Activated naive CD8-positive, alpha-beta T cell treated with anti-CD3 and anti-CD28 coated beads, Interleukin-2, amount 10 ng/mL, durations not matched to agents 7 days and 5 days (primary cell): ENCODE measurements around the gene HSD11B1. TPM values are rescaled to one million over a fixed set of nuclear protein-coding genes. Genes with fewer than 3 reads are reported as not detected.

Source experiments
- ATAC-seq: fragments of 150-1000 bp; cut with Tn5 transposase; one replicate; pipeline ENCODE4 v1.10.0; 2021; ENCODE audit warnings: low read depth, moderate library complexity
- POLR2A ChIA-PET: fragments of 350-600 bp; sonication (Branson Sonifier 250); formaldehyde crosslinking; loops from one replicate; lab custom pipeline; 2021; ENCODE audit warnings: antibody characterized with exemption; lab: Charles Lee
- DNase-seq: peaks from one replicate; pipeline ENCODE4 v3.0.0; 2021
- H3K27ac Mint-ChIP-seq: one replicate; pipeline ENCODE4 v1.8.0; 2022; ENCODE audit warnings: mild to moderate bottlenecking, mixed read lengths
- H3K27me3 Mint-ChIP-seq: one replicate; pipeline ENCODE4 v1.8.0; 2022; ENCODE audit warnings: mild to moderate bottlenecking, moderate library complexity, mixed read lengths
- H3K36me3 Mint-ChIP-seq: one replicate; pipeline ENCODE4 v1.8.0; 2021; ENCODE audit warnings: mild to moderate bottlenecking, mixed read lengths
- H3K4me1 Mint-ChIP-seq: one replicate; pipeline ENCODE4 v1.8.0; 2021; ENCODE audit warnings: mixed read lengths
- H3K4me3 Mint-ChIP-seq: one replicate; pipeline ENCODE4 v1.8.0; 2022; ENCODE audit warnings: mild to moderate bottlenecking, moderate library complexity, mixed read lengths
- H3K9me3 Mint-ChIP-seq: one replicate; pipeline ENCODE4 v1.8.0; 2021; ENCODE audit warnings: mixed read lengths
- total RNA-seq, 2 experiments: library from RNA; stranded (reverse); gene quantifications; one replicate each; pipeline ENCODE4 v1.2.3, GENCODE V29; 2021

The HSD11B1 gene
- total RNA-seq, 2 experiments from 2014 or later: not detected

GRCh38 chr1:209723265-209723664 is 18.6 kb downstream of the HSD11B1 start:
- Mint-ChIP-seq H3K27ac (no peak overlapping the region), H3K36me3 (peaks cover 4% of the 10 kb centered on the region), H3K27me3 (no peaks in the 10 kb centered on the region), H3K9me3 (no peaks in the 10 kb centered on the region), H3K4me1 (peaks cover 16% of the 10 kb centered on the region), H3K4me3 (no peak overlapping the region)
- POLR2A ChIA-PET: no interaction called here
- ATAC-seq: no peak
- DNase-seq: no peak

GRCh38 chr1:209723756-209724693 is 19.4 kb downstream of the HSD11B1 start:
- Mint-ChIP-seq H3K27me3 (no peaks in the 10 kb centered on the region), H3K4me1 (peaks cover 16% of the 10 kb centered on the region), H3K9me3 (no peaks in the 10 kb centered on the region), H3K36me3 (peaks cover 4% of the 10 kb centered on the region), H3K4me3 (peak overlapping the region; percentile 47), H3K27ac (peak overlapping the region; percentile 93)
- ATAC-seq (peak; percentile 67), DNase-seq (no peak)
- POLR2A ChIA-PET: interaction anchor here (0.6 to 1.5 kb wide), 3 partner anchors 32 to 646 kb away, joined by 3 to 6 read pairs (median 4); partner anchors contain the start of genes G0S2 and TRAF3IP3

- Mint-ChIP-seq H3K9me3 (peaks cover 3% of the 10 kb centered on the region), H3K27ac (no peak overlapping the region), H3K36me3 (peaks cover 1% of the 10 kb centered on the region), H3K4me3 (no peak overlapping the region), H3K27me3 (no peaks in the 10 kb centered on the region), H3K4me1 (peaks cover 22% of the 10 kb centered on the region)
- POLR2A ChIA-PET: interaction anchor here (1.2 kb wide), 1 partner anchor 29 kb away, joined by 3 read pairs; the partner anchor contains the start of gene TRAF3IP3
- ATAC-seq (no peak), DNase-seq (no peak)
Observed at GRCh38 chr1:209727286-209727685, 22.6 kb downstream of the HSD11B1 start.

GRCh38 chr1:209727785-209728184 is 23.1 kb downstream of the HSD11B1 start:
- DNase-seq (no peak), ATAC-seq (no peak)
- Mint-ChIP-seq H3K9me3 (peaks cover 3% of the 10 kb centered on the region), H3K36me3 (peaks cover 1% of the 10 kb centered on the region), H3K4me1 (peaks cover 22% of the 10 kb centered on the region), H3K4me3 (no peak overlapping the region), H3K27me3 (no peaks in the 10 kb centered on the region), H3K27ac (no peak overlapping the region)
- POLR2A ChIA-PET: no interaction called here

GRCh38 chr1:209728466-209728865 is 23.8 kb downstream of the HSD11B1 start:
- Mint-ChIP-seq H3K27me3 (no peaks in the 10 kb centered on the region), H3K4me3 (no peak overlapping the region), H3K9me3 (peaks cover 3% of the 10 kb centered on the region), H3K36me3 (peaks cover 1% of the 10 kb centered on the region), H3K27ac (no peak overlapping the region), H3K4me1 (peaks cover 22% of the 10 kb centered on the region)
- DNase-seq (no peak), ATAC-seq (no peak)
- POLR2A ChIA-PET: no interaction called here

GRCh38 chr1:209729436-209729835 is 24.8 kb downstream of the HSD11B1 start:
- no peak overlapping the region for H3K27ac Mint-ChIP-seq
- ATAC-seq: no peak
- no peaks in the 10 kb centered on the region for H3K27me3 Mint-ChIP-seq

GRCh38 chr1:209732725-209733124 is 28.1 kb downstream of the HSD11B1 start:
- no peak overlapping the region for H3K4me3 Mint-ChIP-seq
- H3K27ac Mint-ChIP-seq: no peak overlapping the region
- POLR2A ChIA-PET: no interaction called here

More at GRCh38 chr1:209729436-209729835, 24.8 kb downstream of the HSD11B1 start:
- peaks cover 1% of the 10 kb centered on the region for H3K36me3 Mint-ChIP-seq
- POLR2A ChIA-PET: no interaction called here
- H3K4me1 Mint-ChIP-seq: peaks cover 16% of the 10 kb centered on the region
- peaks cover 3% of the 10 kb centered on the region for H3K9me3 Mint-ChIP-seq
- no peak overlapping the region for H3K4me3 Mint-ChIP-seq
- no peak for DNase-seq

GRCh38 chr1:209733409-209734192 is 29.0 kb downstream of the HSD11B1 start:
- H3K4me3 Mint-ChIP-seq: no peak overlapping the region
- POLR2A ChIA-PET: no interaction called here
- ATAC-seq: no peak
- H3K36me3 Mint-ChIP-seq: peaks cover 1% of the 10 kb centered on the region
- H3K4me1 Mint-ChIP-seq: peaks cover 5% of the 10 kb centered on the region
- no peak for DNase-seq
- no peaks in the 10 kb centered on the region for H3K27me3 Mint-ChIP-seq
- peaks cover 5% of the 10 kb centered on the region for H3K9me3 Mint-ChIP-seq
- H3K27ac Mint-ChIP-seq: no peak overlapping the region

More at GRCh38 chr1:209732725-209733124, 28.1 kb downstream of the HSD11B1 start:
- peaks cover 5% of the 10 kb centered on the region for H3K9me3 Mint-ChIP-seq
- peaks cover 1% of the 10 kb centered on the region for H3K36me3 Mint-ChIP-seq
- DNase-seq: no peak
- ATAC-seq: no peak
- no peaks in the 10 kb centered on the region for H3K27me3 Mint-ChIP-seq
- H3K4me1 Mint-ChIP-seq: peaks cover 6% of the 10 kb centered on the region

- peaks cover 2% of the 10 kb centered on the region for H3K9me3 Mint-ChIP-seq
- no peaks in the 10 kb centered on the region for H3K27me3 Mint-ChIP-seq
- H3K4me3 Mint-ChIP-seq: no peak overlapping the region
- no peaks in the 10 kb centered on the region for H3K4me1 Mint-ChIP-seq
- no peak for DNase-seq
- no peaks in the 10 kb centered on the region for H3K36me3 Mint-ChIP-seq
- ATAC-seq: no peak
- POLR2A ChIA-PET: interaction anchor here (1.4 kb wide), 1 partner anchor 36 kb away, joined by 3 read pairs; no protein-coding TSS in a partner anchor
- no peak overlapping the region for H3K27ac Mint-ChIP-seq
Observed at GRCh38 chr1:209736490-209737117, 32.0 kb downstream of the HSD11B1 start.

- POLR2A ChIA-PET: no interaction called here
- no peak for ATAC-seq
- Mint-ChIP-seq H3K27ac (no peak overlapping the region), H3K9me3 (peaks cover 2% of the 10 kb centered on the region), H3K27me3 (no peaks in the 10 kb centered on the region), H3K4me1 (peaks cover 4% of the 10 kb centered on the region), H3K36me3 (no peaks in the 10 kb centered on the region), H3K4me3 (no peak overlapping the region)
- no peak for DNase-seq
Observed at GRCh38 chr1:209737118-209737505, 32.5 kb downstream of the HSD11B1 start.

GRCh38 chr1:209738270-209738669 is 33.6 kb downstream of the HSD11B1 start:
- DNase-seq (no peak), ATAC-seq (no peak)
- H3K27ac Mint-ChIP-seq: no peak overlapping the region
- POLR2A ChIA-PET: no interaction called here
- H3K9me3 Mint-ChIP-seq: peaks cover 2% of the 10 kb centered on the region
- no peaks in the 10 kb centered on the region for H3K27me3 Mint-ChIP-seq
- no peaks in the 10 kb centered on the region for H3K36me3 Mint-ChIP-seq
- peaks cover 9% of the 10 kb centered on the region for H3K4me1 Mint-ChIP-seq
- H3K4me3 Mint-ChIP-seq: no peak overlapping the region

- no peaks in the 10 kb centered on the region for H3K27me3 Mint-ChIP-seq
- DNase-seq: no peak
- POLR2A ChIA-PET: no interaction called here
- no peak overlapping the region for H3K27ac Mint-ChIP-seq
- H3K4me3 Mint-ChIP-seq: no peak overlapping the region
- no peaks in the 10 kb centered on the region for H3K36me3 Mint-ChIP-seq
- peaks cover 9% of the 10 kb centered on the region for H3K4me1 Mint-ChIP-seq
- ATAC-seq: no peak
- H3K9me3 Mint-ChIP-seq: peaks cover 2% of the 10 kb centered on the region
Observed at GRCh38 chr1:209741193-209741592, 36.5 kb downstream of the HSD11B1 start.

GRCh38 chr1:209741889-209742288 is 37.2 kb downstream of the HSD11B1 start:
- H3K27ac Mint-ChIP-seq: peak overlapping the region; percentile 51
- POLR2A ChIA-PET: no interaction called here
- H3K36me3 Mint-ChIP-seq: no peaks in the 10 kb centered on the region
- no peak for ATAC-seq
- H3K4me3 Mint-ChIP-seq: no peak overlapping the region
- no peaks in the 10 kb centered on the region for H3K27me3 Mint-ChIP-seq
- H3K4me1 Mint-ChIP-seq: peaks cover 14% of the 10 kb centered on the region
- H3K9me3 Mint-ChIP-seq: peaks cover 2% of the 10 kb centered on the region
- DNase-seq: no peak
